NCI-H1105 treated with DMSO at 0.1 percent for 48 hours (cell line): ENCODE results near the gene UBA6.
"Not testable (repeated sequence)": the region's sequence is repeated elsewhere in the genome, so short reads cannot be mapped to it uniquely, and the experiment has no call there.

Experiments used
- DNase-seq: peaks from one replicate; lab custom pipeline; 2025; lab: John Stamatoyannopoulos, UW

UBA6 gene

GRCh38 chr4:67660418-67660817 is 40.5 kb downstream of the UBA6 start:
- no peak for DNase-seq

GRCh38 chr4:67659065-67659464 is 41.9 kb downstream of the UBA6 start:
- DNase-seq, result no peak

- no peak for DNase-seq
These were observed 42.7 kb downstream of the UBA6 start for GRCh38 chr4:67658302-67658701.

GRCh38 chr4:67651536-67651935 is 49.4 kb downstream of the UBA6 start:
- no peak for DNase-seq

- DNase-seq, result no peak
These were observed 62.8 kb downstream of the UBA6 start for GRCh38 chr4:67638136-67638535.

- not testable (repeated sequence) for DNase-seq
These were observed 64.0 kb downstream of the UBA6 start for GRCh38 chr4:67636978-67637377.

GRCh38 chr4:67635331-67635730 is 65.6 kb downstream of the UBA6 start:
- DNase-seq, result no peak

- DNase-seq, result no peak
These were observed 66.2 kb downstream of the UBA6 start for GRCh38 chr4:67634741-67635140.

GRCh38 chr4:67632492-67632891 is 68.5 kb downstream of the UBA6 start:
- DNase-seq, result no peak

GRCh38 chr4:67624939-67625338 is 76.0 kb downstream of the UBA6 start:
- DNase-seq, result peak; percentile 6

- no peak for DNase-seq
These were observed 84.5 kb downstream of the UBA6 start for GRCh38 chr4:67616478-67616877.

- DNase-seq, result no peak
These were observed 85.8 kb downstream of the UBA6 start for GRCh38 chr4:67615119-67615518.

- no peak for DNase-seq
These were observed 86.8 kb downstream of the UBA6 start for GRCh38 chr4:67614186-67614585.

- DNase-seq, result no peak
These were observed 92.9 kb downstream of the UBA6 start for GRCh38 chr4:67608027-67608426.

- no peak for DNase-seq
These were observed 96.2 kb downstream of the UBA6 start for GRCh38 chr4:67604749-67605148.

GRCh38 chr4:67604029-67604381 is 97.0 kb downstream of the UBA6 start:
- DNase-seq, result no peak

GRCh38 chr4:67603310-67604028 is 97.5 kb downstream of the UBA6 start:
- DNase-seq, result no peak

- no peak for DNase-seq
These were observed 107.2 kb downstream of the UBA6 start for GRCh38 chr4:67593741-67594175.

- no peak for DNase-seq
These were observed 113.8 kb downstream of the UBA6 start for GRCh38 chr4:67587156-67587555.

- no peak for DNase-seq
These were observed 116.5 kb downstream of the UBA6 start for GRCh38 chr4:67584496-67584895.

GRCh38 chr4:67581913-67582312 is 119.0 kb downstream of the UBA6 start:
- DNase-seq, result no peak

- no peak for DNase-seq
These were observed 119.6 kb downstream of the UBA6 start for GRCh38 chr4:67581208-67581857.

GRCh38 chr4:67580577-67580976 is 120.4 kb downstream of the UBA6 start:
- no peak for DNase-seq

GRCh38 chr4:67576538-67576937 is 124.4 kb downstream of the UBA6 start:
- no peak for DNase-seq
